ENCODE data around the gene RNF187. TPM values are rescaled to one million over a fixed set of nuclear protein-coding genes. Genes with fewer than 3 reads are reported as not detected.

Gene RNF187
- total RNA-seq, 3 donors from 2014 or later (not counting 1 experiment from before 2014, with no cell fraction given) = 68.6 to 102 (median 77.3) TPM

DNA sequence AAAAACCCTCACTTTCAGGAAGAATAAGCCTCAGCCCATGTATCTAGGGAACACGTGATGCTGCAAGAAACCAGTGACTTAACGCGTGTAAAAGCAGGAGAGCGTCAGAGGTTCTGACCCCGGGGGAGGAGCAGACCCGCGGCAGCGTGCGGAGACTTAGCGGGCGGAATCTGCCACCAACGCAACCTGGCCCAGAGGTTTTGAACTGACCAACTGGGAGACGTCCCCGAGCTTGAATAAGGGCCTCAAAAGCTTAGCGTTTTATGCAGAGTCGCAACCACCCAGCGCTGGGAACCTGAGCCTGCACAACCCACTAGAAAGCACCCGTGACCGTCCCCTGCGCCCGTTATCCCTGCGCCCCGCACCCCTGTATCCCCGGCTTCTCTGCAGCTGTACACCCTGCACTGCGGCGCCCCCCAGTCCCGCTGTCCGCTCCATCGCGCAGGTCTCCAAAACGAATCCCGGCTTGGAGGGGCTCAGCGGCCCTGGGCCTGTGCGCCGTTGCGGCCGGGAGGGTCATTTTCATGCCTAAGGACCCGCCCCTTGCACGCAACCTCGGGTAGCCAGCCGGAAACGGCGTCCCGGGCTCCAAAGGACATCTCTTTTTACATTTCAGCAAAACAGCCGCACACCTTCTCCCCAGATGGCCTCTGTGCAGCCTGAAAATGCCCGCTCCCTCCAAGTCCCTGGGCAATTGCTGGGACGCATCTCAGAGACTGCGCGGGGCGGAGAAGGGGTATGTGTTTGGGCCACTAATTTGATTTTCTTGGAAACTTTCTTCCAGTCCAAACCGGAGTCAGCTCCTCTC is 41.1 kb upstream of the RNF187 start:
- no peaks in the 10 kb centered on the region for H3K36me3 Mint-ChIP-seq
- WGBS (ENCODE audit: insufficient coverage) = 9% methylated on average over 51 of the region's 51 CpGs
- TF ChIP-seq CTCF (IDR thresholded peaks at IDR 0.05) = no peak
- Histone ChIP-seq H3K27me3 (ENCODE audit: control insufficient read depth, insufficient read depth, low read length) (peaks cover 28% of the 10 kb centered on the region), H3K4me1 (ENCODE audit: control insufficient read depth, insufficient read depth, low read length) (peaks cover 10% of the 10 kb centered on the region), H3K36me3 (ENCODE audit: control insufficient read depth, insufficient read depth, low read length) (no peaks in the 10 kb centered on the region), H3K9me3 (ENCODE audit: control insufficient read depth, insufficient read depth, low read length) (no peaks in the 10 kb centered on the region), H3K27ac (ENCODE audit: low read length) (no peak overlapping the region), H3K4me3 (ENCODE audit: low read length) (peak overlapping the region; percentile 13)
- peaks cover 53 to 67% of the 10 kb centered on the region in 2 donors for H3K27me3 Mint-ChIP-seq (ENCODE audit: low read depth in 2 of 2)
- H3K9me3 Mint-ChIP-seq = no peaks in the 10 kb centered on the region
- ATAC-seq (peak; percentile 52 to 91 (median 80)), DNase-seq (peak in 1 of 2 donors; percentile 56)
- intact Hi-C loops (cut with micrococcal nuclease) = no loop called here
- H3K27ac Mint-ChIP-seq = no peak overlapping the region
- peak overlapping the region; percentile 55 for H3K4me3 Mint-ChIP-seq
- H3K4me1 Mint-ChIP-seq = peaks cover 13 to 16% of the 10 kb centered on the region in 2 donors

DNA sequence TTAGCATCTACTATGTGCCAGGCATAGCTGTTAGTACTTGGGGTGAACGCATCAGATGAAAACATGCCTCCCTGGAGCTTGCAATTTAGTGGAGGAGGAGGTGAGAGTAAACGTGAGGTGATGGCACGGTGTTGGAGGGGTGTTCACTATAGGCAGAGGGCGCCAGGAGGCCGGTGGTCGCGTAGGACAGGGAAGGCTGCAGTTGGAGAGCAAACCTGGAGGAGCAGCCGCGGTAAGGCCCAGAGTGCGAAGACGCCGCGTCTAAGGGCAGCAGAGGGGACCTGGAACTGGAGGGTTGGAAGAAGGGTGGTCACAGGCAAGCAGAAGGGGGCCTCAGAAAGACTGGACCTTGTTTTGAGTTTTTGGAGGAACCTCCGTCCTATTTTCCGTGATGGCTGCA is 40.3 kb upstream of the RNF187 start:
- intact Hi-C loops (cut with micrococcal nuclease) = no loop called here
- H3K27ac Mint-ChIP-seq = no peak overlapping the region
- no peaks in the 10 kb centered on the region for H3K9me3 Mint-ChIP-seq
- Histone ChIP-seq H3K27ac (ENCODE audit: low read length) (no peak overlapping the region), H3K36me3 (ENCODE audit: control insufficient read depth, insufficient read depth, low read length) (no peaks in the 10 kb centered on the region), H3K4me3 (ENCODE audit: low read length) (no peak overlapping the region), H3K9me3 (ENCODE audit: control insufficient read depth, insufficient read depth, low read length) (no peaks in the 10 kb centered on the region), H3K4me1 (ENCODE audit: control insufficient read depth, insufficient read depth, low read length) (peaks cover 10% of the 10 kb centered on the region), H3K27me3 (ENCODE audit: control insufficient read depth, insufficient read depth, low read length) (peaks cover 28% of the 10 kb centered on the region)
- 63% methylated on average over 15 of the region's 15 CpGs for WGBS (ENCODE audit: insufficient coverage)
- H3K4me1 Mint-ChIP-seq = peaks cover 14 to 16% of the 10 kb centered on the region in 2 donors
- DNase-seq (no peak), ATAC-seq (no peak)
- no peaks in the 10 kb centered on the region for H3K36me3 Mint-ChIP-seq
- H3K27me3 Mint-ChIP-seq (ENCODE audit: low read depth in 2 of 2) = peaks cover 50 to 67% of the 10 kb centered on the region in 2 donors
- H3K4me3 Mint-ChIP-seq = no peak overlapping the region
- no peak for TF ChIP-seq CTCF (IDR thresholded peaks at IDR 0.05)

DNA sequence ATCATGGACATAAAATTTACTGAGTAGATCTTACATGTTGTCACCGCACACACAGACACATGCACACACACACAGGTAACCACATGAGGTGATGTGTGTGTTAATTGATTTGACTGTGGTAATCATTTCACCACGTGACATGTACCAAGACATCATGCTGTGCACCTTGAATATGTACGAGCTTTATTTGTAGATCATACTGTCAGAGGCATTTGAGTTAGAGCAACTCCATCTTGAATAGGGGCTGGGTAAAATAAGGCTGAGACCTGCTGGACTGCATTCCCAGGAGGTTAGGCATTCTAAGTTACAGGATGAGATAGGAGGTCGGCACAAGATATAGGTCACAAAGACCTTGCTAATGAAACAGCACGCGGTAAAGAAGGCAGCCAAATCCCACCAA is 38.8 kb upstream of the RNF187 start:
- Mint-ChIP-seq H3K4me3 (no peak overlapping the region), H3K4me1 (peaks cover 17 to 21% of the 10 kb centered on the region in 2 donors), H3K36me3 (no peaks in the 10 kb centered on the region), H3K9me3 (no peaks in the 10 kb centered on the region), H3K27ac (no peak overlapping the region), H3K27me3 (ENCODE audit: low read depth in 2 of 2) (peaks cover 46 to 62% of the 10 kb centered on the region in 2 donors)
- DNase-seq = no peak
- intact Hi-C loops (cut with micrococcal nuclease) = no loop called here
- Histone ChIP-seq H3K27me3 (ENCODE audit: control insufficient read depth, insufficient read depth, low read length) (peaks cover 28% of the 10 kb centered on the region), H3K27ac (ENCODE audit: low read length) (no peak overlapping the region), H3K4me1 (ENCODE audit: control insufficient read depth, insufficient read depth, low read length) (peaks cover 10% of the 10 kb centered on the region), H3K36me3 (ENCODE audit: control insufficient read depth, insufficient read depth, low read length) (no peaks in the 10 kb centered on the region), H3K4me3 (ENCODE audit: low read length) (no peak overlapping the region), H3K9me3 (ENCODE audit: control insufficient read depth, insufficient read depth, low read length) (no peaks in the 10 kb centered on the region)
- no peak for ATAC-seq
- WGBS (ENCODE audit: insufficient coverage) = 96% methylated on average over 5 of the region's 6 CpGs
- no peak for TF ChIP-seq CTCF (IDR thresholded peaks at IDR 0.05)

Data from natural killer cell (primary cell).